Lower leg skin (tissue), 4 donors: ENCODE results near the gene SULT2A1. TPM values are rescaled to one million over a fixed set of nuclear protein-coding genes. Genes with fewer than 3 reads are reported as not detected.

Experiments
- total RNA-seq, 4 donors: library from RNA; depleted of rRNA; stranded (reverse); fragments of >200 nt; gene quantifications; one replicate each; pipeline ENCODE4 v1.1.0, GENCODE V29; 2016

SULT2A1 gene
- total RNA-seq, 4 donors from 2014 or later, result not detected

Other genes with a start within 250 kb of the SULT2A1 start
- 10 to 100 TPM; 49.4 to 89.4 (median 66.0) TPM for gene EHD2, start 172.9 kb downstream of the SULT2A1 start, total RNA-seq
- 100 to 1,000 TPM; 537 to 842 (median 746) TPM for gene NOP53, start 140.8 kb downstream of the SULT2A1 start, total RNA-seq
- 100 to 1,000 TPM; 487 to 722 (median 609) TPM for gene SELENOW, start 107.6 kb downstream of the SULT2A1 start, total RNA-seq
- gene TPRX1, start 81.8 kb downstream of the SULT2A1 start, total RNA-seq, result not detected
- not detected for gene CRX, start 64.4 kb downstream of the SULT2A1 start, total RNA-seq
- gene TPRX2, start 27.1 kb downstream of the SULT2A1 start, total RNA-seq, result not detected
- not detected for gene BSPH1, start 105.9 kb upstream of the SULT2A1 start, total RNA-seq
- not detected for gene ELSPBP1, start 108.3 kb upstream of the SULT2A1 start, total RNA-seq
- gene CABP5, start 157.8 kb upstream of the SULT2A1 start, total RNA-seq, result not detected
- 1 to 10 TPM; 1.4 to 7.6 (median 4.5) TPM for gene PLA2G4C, start 224.5 kb upstream of the SULT2A1 start, total RNA-seq